CD4-positive, alpha-beta memory T cell (primary cell): Measurements from ENCODE around the gene MTREX. TPM values are rescaled to one million over a fixed set of nuclear protein-coding genes. Genes with fewer than 3 reads are reported as not detected.

ENCODE experiments used
- CTCF ChIA-PET: fragments of 350-600 bp; sonication (Branson Sonifier 250); formaldehyde crosslinking; loops from one replicate; lab custom pipeline; 2021; ENCODE audit warnings: inconsistent platforms; ENCODE audit not compliant: partially characterized antibody; lab: Charles Lee
- POLR2A ChIA-PET: fragments of 350-600 bp; sonication (Branson Sonifier 250); formaldehyde crosslinking; loops from one replicate; lab custom pipeline; 2021; ENCODE audit not compliant: partially characterized antibody; lab: Charles Lee
- DNase-seq, 5 donors: peaks; one replicate each; pipeline versions ENCODE4 v3.0.0 to v3.0.0-alpha.2; 2020 to 2022; ENCODE audit warnings: mixed read lengths in 1 of 5
- H3K27ac ChIP-seq: one replicate; pipeline ENCODE4 v1.7.0; 2013; ENCODE audit warnings: low read depth, low read length
- H3K27me3 ChIP-seq: 2 replicates; pipeline ENCODE4 v1.7.0; 2013; ENCODE audit warnings: mild to moderate bottlenecking, low read length, moderate library complexity; ENCODE audit not compliant: insufficient read depth
- H3K36me3 ChIP-seq: 2 replicates; pipeline ENCODE4 v1.7.0; 2013; ENCODE audit warnings: mild to moderate bottlenecking, low read length, moderate library complexity; ENCODE audit not compliant: insufficient read depth
- H3K4me1 ChIP-seq: 2 replicates; pipeline ENCODE4 v1.7.0; 2013; ENCODE audit warnings: mild to moderate bottlenecking, low read length, moderate library complexity; ENCODE audit not compliant: insufficient read depth
- H3K4me3 ChIP-seq, 2 donors: one replicate each; pipeline ENCODE4 v1.7.0; 2013; ENCODE audit warnings: low read length in 2 of 2, mild to moderate bottlenecking in 1 of 2
- H3K9me3 ChIP-seq, 2 donors: one replicate each; pipeline ENCODE4 v1.7.0; 2013; ENCODE audit warnings: low read length in 2 of 2, control low read depth in 1 of 2; ENCODE audit not compliant: control insufficient read depth in 1 of 2
- H3K27ac Mint-ChIP-seq, 7 donors: one replicate each; pipeline ENCODE4 v1.8.0; 2020 to 2021; ENCODE audit warnings: mixed read lengths in 7 of 7, mild to moderate bottlenecking in 6 of 7, inconsistent platforms in 3 of 7, moderate library complexity in 3 of 7
- H3K27me3 Mint-ChIP-seq, 2 donors: one replicate each; pipeline ENCODE4 v1.8.0; 2020 to 2021; ENCODE audit warnings: mixed read lengths in 2 of 2
- H3K36me3 Mint-ChIP-seq, 2 donors: one replicate each; pipeline ENCODE4 v1.8.0; 2020 to 2021; ENCODE audit warnings: mixed read lengths in 2 of 2, inconsistent platforms in 1 of 2, mild to moderate bottlenecking in 1 of 2
- H3K4me1 Mint-ChIP-seq, 4 donors: one replicate each; pipeline ENCODE4 v1.8.0; 2020 to 2021; ENCODE audit warnings: mixed read lengths in 4 of 4, mild to moderate bottlenecking in 1 of 4
- H3K4me3 Mint-ChIP-seq, 8 donors: one replicate each; pipeline ENCODE4 v1.8.0; 2020 to 2021; ENCODE audit warnings: mixed read lengths in 8 of 8, mild to moderate bottlenecking in 7 of 8, moderate library complexity in 6 of 8, inconsistent platforms in 3 of 8
- H3K9me3 Mint-ChIP-seq, 8 donors: one replicate each; pipeline ENCODE4 v1.8.0; 2020 to 2021; ENCODE audit warnings: mixed read lengths in 8 of 8, mild to moderate bottlenecking in 5 of 8, inconsistent platforms in 3 of 8, moderate library complexity in 1 of 8
- intact Hi-C: fragments of 100-400 bp; cut with micrococcal nuclease; formaldehyde crosslinking; loops from one replicate; pipeline ENCODE4 v1.15.1; 2023
- polyA plus RNA-seq, 2 donors: library from polyadenylated mRNA; unstranded; fragments of 300-500 nt; fragmentation: Illumina TruSeq; gene quantifications; one replicate each; pipeline ENCODE4 v1.2.3, GENCODE V29; 2021
- total RNA-seq, 2 experiments: library from RNA; stranded (reverse); gene quantifications; one replicate each; pipeline ENCODE4 v1.2.3, GENCODE V29; 2021

Gene MTREX
- total and polyA plus RNA-seq, 4 experiments from 2014 or later, result 28.8 to 82.2 (median 55.4) TPM

DNA sequence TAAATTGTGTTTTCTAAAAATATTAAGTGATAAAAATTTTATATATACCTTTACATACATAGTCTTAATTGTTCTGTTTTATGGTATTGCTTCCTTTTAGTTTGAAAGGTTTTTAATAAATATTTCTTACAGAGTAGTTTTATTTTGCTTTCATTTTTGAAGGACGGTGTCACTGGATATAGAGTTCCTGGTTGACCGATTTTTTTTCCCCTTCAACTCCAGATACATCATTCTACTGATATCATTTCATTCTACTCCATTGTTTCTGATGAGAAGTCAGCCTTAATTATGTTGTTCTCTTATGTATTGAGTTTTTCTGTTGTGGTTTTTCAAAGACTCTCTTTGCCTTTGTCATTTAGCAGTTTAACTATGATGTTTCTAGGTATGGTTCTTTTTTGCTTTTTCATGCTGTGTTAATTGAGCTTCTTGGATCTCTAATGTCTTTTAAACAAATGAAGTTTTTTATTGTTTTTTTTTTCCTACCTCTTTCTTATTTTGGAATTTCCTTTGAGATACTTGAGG lies 30.4 kb downstream of the MTREX start:
- no peak overlapping the region for H3K27ac ChIP-seq
- no peaks in the 10 kb centered on the region for H3K27me3 ChIP-seq
- ChIA-PET CTCF (no interaction called here), POLR2A (interaction anchor here (1.1 kb wide), 1 partner anchor 30 kb away, joined by 3 read pairs; the partner anchor contains the start of genes DHX29 and MTREX)
- peaks cover 25% of the 10 kb centered on the region for H3K4me1 ChIP-seq
- no peaks in the 10 kb centered on the region for H3K9me3 ChIP-seq
- Mint-ChIP-seq H3K36me3 (peaks cover 14 to 59% of the 10 kb centered on the region in 2 donors), H3K27ac (peak overlapping the region; percentile 10 to 90 (median 65)), H3K4me1 (peaks cover 20 to 29% (median 24%) of the 10 kb centered on the region in 4 donors), H3K27me3 (no peaks in the 10 kb centered on the region), H3K4me3 (peak overlapping the region; percentile 47 to 88 (median 74)), H3K9me3 (no peaks in the 10 kb centered on the region)
- peaks cover 9% of the 10 kb centered on the region for H3K36me3 ChIP-seq
- no peak overlapping the region for H3K4me3 ChIP-seq
- intact Hi-C loops, result loop anchor here (10.0 kb wide), 1 partner anchor 1227 kb away; no protein-coding TSS in a partner anchor
- peak in 3 of 5 donors; percentile 2 to 22 (median 8) for DNase-seq

GRCh38 chr5:55338810-55339243 lies 31.0 kb downstream of the MTREX start:
- Mint-ChIP-seq H3K4me3 (peak overlapping the region in 3 of 8 donors; percentile 10 to 73 (median 36)), H3K27ac (peak overlapping the region in 3 of 7 donors; percentile 26 to 66 (median 52)), H3K27me3 (no peaks in the 10 kb centered on the region), H3K9me3 (no peaks in the 10 kb centered on the region), H3K36me3 (peaks cover 13 to 61% of the 10 kb centered on the region in 2 donors), H3K4me1 (peaks cover 20 to 29% (median 24%) of the 10 kb centered on the region in 4 donors)
- POLR2A ChIA-PET, result interaction anchor here (1.1 kb wide), 1 partner anchor 31 kb away, joined by 3 read pairs; the partner anchor contains the start of genes DHX29 and MTREX
- Histone ChIP-seq H3K27ac (no peak overlapping the region), H3K36me3 (peaks cover 7% of the 10 kb centered on the region), H3K27me3 (no peaks in the 10 kb centered on the region), H3K9me3 (no peaks in the 10 kb centered on the region), H3K4me3 (no peak overlapping the region), H3K4me1 (peaks cover 25% of the 10 kb centered on the region)
- intact Hi-C loops, result loop anchor here (10.0 kb wide), 1 partner anchor 1226 kb away; no protein-coding TSS in a partner anchor
- DNase-seq, result no peak
- CTCF ChIA-PET, result no interaction called here

DNA sequence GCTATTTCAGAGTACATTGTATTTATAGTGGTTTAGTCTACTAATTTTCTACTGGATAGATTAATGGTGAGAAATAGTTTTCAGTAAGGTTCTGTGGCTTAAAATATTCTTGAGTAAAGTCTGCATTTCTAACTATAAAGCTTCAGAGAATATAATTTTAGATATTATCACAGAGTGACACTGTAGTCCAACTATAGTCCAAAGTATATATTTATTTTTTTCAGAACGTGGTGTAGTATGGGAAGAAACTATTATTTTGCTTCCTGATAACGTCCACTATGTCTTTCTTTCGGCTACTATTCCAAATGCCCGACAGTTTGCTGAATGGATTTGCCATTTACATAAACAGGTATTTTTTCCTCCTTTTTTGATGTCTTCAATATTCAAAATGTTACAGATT lies 35.3 kb downstream of the MTREX start:
- H3K4me3 ChIP-seq, result no peak overlapping the region
- H3K9me3 ChIP-seq, result no peaks in the 10 kb centered on the region
- no peak for DNase-seq
- H3K4me1 ChIP-seq, result peaks cover 11% of the 10 kb centered on the region
- H3K4me3 Mint-ChIP-seq, result no peak overlapping the region
- H3K27ac ChIP-seq, result no peak overlapping the region
- no peak overlapping the region for H3K27ac Mint-ChIP-seq
- H3K4me1 Mint-ChIP-seq, result peaks cover 12 to 15% (median 13%) of the 10 kb centered on the region in 4 donors
- no peaks in the 10 kb centered on the region for H3K9me3 Mint-ChIP-seq
- intact Hi-C loops, result loop anchor here (10.0 kb wide), 1 partner anchor 862 kb away; no protein-coding TSS in a partner anchor
- peaks cover 39 to 68% of the 10 kb centered on the region in 2 donors for H3K36me3 Mint-ChIP-seq
- POLR2A ChIA-PET, result no interaction called here
- no peaks in the 10 kb centered on the region for H3K27me3 ChIP-seq
- H3K27me3 Mint-ChIP-seq, result no peaks in the 10 kb centered on the region
- H3K36me3 ChIP-seq, result peaks cover 33% of the 10 kb centered on the region
- CTCF ChIA-PET, result interaction anchor here (1.6 to 3.0 kb wide), 3 partner anchors 10 to 349 kb away, joined by 4 to 22 read pairs (median 5); no protein-coding TSS in a partner anchor

DNA sequence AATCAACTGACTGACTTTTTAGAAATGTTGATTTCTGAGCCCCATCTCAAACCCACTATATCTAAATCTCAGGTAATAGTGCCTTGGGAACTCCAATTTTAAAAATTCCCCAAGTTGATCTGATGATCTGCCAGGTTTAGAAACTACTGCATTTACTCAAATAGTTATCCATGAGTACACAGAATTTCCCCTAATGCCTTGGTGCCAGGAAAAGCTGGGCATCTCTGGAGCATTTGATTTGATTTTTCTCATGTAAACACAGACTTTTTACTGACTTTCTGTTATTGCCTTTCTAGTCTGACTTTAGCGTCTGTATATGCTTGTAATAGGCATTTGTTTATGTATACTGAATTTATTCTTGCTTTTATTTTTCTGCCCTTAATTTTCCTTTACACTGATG lies 35.8 kb downstream of the MTREX start:
- Mint-ChIP-seq H3K4me1 (peaks cover 7 to 10% (median 8%) of the 10 kb centered on the region in 4 donors), H3K27me3 (no peaks in the 10 kb centered on the region), H3K4me3 (no peak overlapping the region), H3K36me3 (peaks cover 44 to 68% of the 10 kb centered on the region in 2 donors), H3K27ac (no peak overlapping the region), H3K9me3 (no peaks in the 10 kb centered on the region)
- POLR2A ChIA-PET, result no interaction called here
- no peak overlapping the region for H3K27ac ChIP-seq
- no peak for DNase-seq
- no peak overlapping the region for H3K4me3 ChIP-seq
- H3K36me3 ChIP-seq, result peaks cover 38% of the 10 kb centered on the region
- CTCF ChIA-PET, result interaction anchor here (1.6 to 3.0 kb wide), 3 partner anchors 10 to 348 kb away, joined by 4 to 22 read pairs (median 5); no protein-coding TSS in a partner anchor
- H3K27me3 ChIP-seq, result no peaks in the 10 kb centered on the region
- H3K4me1 ChIP-seq, result peaks cover 6% of the 10 kb centered on the region
- intact Hi-C loops, result loop anchor here (1.0 to 10.0 kb wide), 3 partner anchors 171 to 861 kb away; partner anchors contain the start of gene CDC20B
- H3K9me3 ChIP-seq, result no peaks in the 10 kb centered on the region

DNA sequence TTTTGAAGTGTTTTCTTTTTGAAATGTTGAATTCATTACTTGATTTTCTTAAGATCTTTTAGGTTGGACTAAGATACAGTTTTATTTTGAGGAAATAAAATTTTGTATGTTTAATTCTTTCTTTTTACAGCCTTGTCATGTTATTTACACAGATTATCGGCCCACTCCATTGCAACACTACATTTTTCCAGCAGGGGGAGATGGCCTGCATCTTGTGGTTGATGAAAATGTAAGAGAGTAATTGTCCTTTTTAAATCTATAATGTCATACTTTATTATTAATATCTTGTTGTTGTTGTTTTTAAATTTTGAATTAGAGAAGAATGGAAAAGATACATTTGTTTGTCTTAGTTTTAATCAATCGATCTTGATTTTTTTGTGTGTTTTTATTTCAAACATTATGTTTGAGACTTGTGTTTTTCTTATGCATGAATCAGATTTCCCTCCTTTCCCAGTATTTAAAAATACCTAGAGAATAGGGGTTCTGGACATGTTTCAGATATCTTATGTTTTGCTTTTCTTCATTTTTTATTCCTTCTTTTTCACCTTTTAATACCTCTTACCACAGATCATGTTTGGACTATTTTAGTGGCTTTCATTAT lies 36.7 kb downstream of the MTREX start:
- peaks cover 53 to 71% of the 10 kb centered on the region in 2 donors for H3K36me3 Mint-ChIP-seq
- intact Hi-C loops, result loop anchor here (1.0 to 10.0 kb wide), 3 partner anchors 172 to 860 kb away; partner anchors contain the start of gene CDC20B
- H3K4me1 Mint-ChIP-seq, result peaks cover 0 to 6% (median 3%) of the 10 kb centered on the region in 4 donors
- POLR2A ChIA-PET, result no interaction called here
- DNase-seq, result peak; percentile 38 to 59 (median 55)
- peaks cover 47% of the 10 kb centered on the region for H3K36me3 ChIP-seq
- H3K4me1 ChIP-seq, result no peaks in the 10 kb centered on the region
- H3K27me3 Mint-ChIP-seq, result no peaks in the 10 kb centered on the region
- no peaks in the 10 kb centered on the region for H3K27me3 ChIP-seq
- H3K4me3 Mint-ChIP-seq, result no peak overlapping the region
- CTCF ChIA-PET, result interaction anchor here (1.5 to 3.0 kb wide), 3 partner anchors 9 to 347 kb away, joined by 4 to 22 read pairs (median 4); no protein-coding TSS in a partner anchor
- no peaks in the 10 kb centered on the region for H3K9me3 Mint-ChIP-seq
- H3K4me3 ChIP-seq, result no peak overlapping the region
- H3K27ac Mint-ChIP-seq, result peak overlapping the region in 4 of 7 donors; percentile 57 to 82 (median 72)
- no peak overlapping the region for H3K27ac ChIP-seq
- no peaks in the 10 kb centered on the region for H3K9me3 ChIP-seq

DNA sequence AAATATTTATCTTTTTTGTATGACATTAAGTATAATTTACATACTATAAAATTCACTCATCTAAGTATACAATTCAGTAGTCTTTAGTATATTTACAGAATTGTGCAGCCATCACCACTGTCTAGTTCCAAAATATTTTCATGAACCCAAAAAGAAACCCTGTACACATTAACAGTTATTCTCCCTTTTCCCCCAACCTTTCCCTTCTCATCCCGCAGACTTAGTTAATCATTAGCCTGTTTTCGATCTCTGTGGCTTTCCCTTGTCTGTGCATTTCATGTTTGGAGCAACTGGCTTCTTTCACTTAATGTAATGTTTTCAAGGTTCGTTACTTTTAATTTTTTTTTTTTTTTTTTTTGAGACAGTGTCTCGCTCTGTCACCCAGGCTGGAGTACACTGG lies 37.5 kb downstream of the MTREX start:
- Histone ChIP-seq H3K27me3 (no peaks in the 10 kb centered on the region), H3K36me3 (peaks cover 55% of the 10 kb centered on the region), H3K9me3 (no peaks in the 10 kb centered on the region), H3K4me3 (no peak overlapping the region), H3K4me1 (no peaks in the 10 kb centered on the region), H3K27ac (no peak overlapping the region)
- peaks cover 0 to 6% (median 3%) of the 10 kb centered on the region in 4 donors for H3K4me1 Mint-ChIP-seq
- no peak overlapping the region for H3K27ac Mint-ChIP-seq
- CTCF ChIA-PET, result interaction anchor here (1.5 kb wide), 1 partner anchor 346 kb away, joined by 4 read pairs; no protein-coding TSS in a partner anchor
- POLR2A ChIA-PET, result no interaction called here
- no peak overlapping the region for H3K4me3 Mint-ChIP-seq
- H3K9me3 Mint-ChIP-seq, result no peaks in the 10 kb centered on the region
- intact Hi-C loops, result loop anchor here (2.0 to 10.0 kb wide), 2 partner anchors 173 to 859 kb away; partner anchors contain the start of gene CDC20B
- no peaks in the 10 kb centered on the region for H3K27me3 Mint-ChIP-seq
- H3K36me3 Mint-ChIP-seq, result peaks cover 59 to 78% of the 10 kb centered on the region in 2 donors
- no peak for DNase-seq

GRCh38 chr5:55347786-55348185 lies 40.0 kb downstream of the MTREX start:
- Histone ChIP-seq H3K27me3 (no peaks in the 10 kb centered on the region), H3K4me1 (no peaks in the 10 kb centered on the region), H3K4me3 (no peak overlapping the region), H3K36me3 (peaks cover 56% of the 10 kb centered on the region), H3K27ac (no peak overlapping the region), H3K9me3 (no peaks in the 10 kb centered on the region)
- Mint-ChIP-seq H3K9me3 (no peaks in the 10 kb centered on the region), H3K36me3 (peaks cover 70 to 74% of the 10 kb centered on the region in 2 donors), H3K4me3 (peak overlapping the region in 1 of 8 donors; percentile 39), H3K27ac (peak overlapping the region in 2 of 7 donors; percentile 10 to 32), H3K27me3 (no peaks in the 10 kb centered on the region), H3K4me1 (peaks cover 0 to 6% (median 3%) of the 10 kb centered on the region in 4 donors)
- CTCF ChIA-PET, result no interaction called here
- no peak for DNase-seq
- intact Hi-C loops, result loop anchor here (10.0 kb wide), 1 partner anchor 857 kb away; no protein-coding TSS in a partner anchor
- POLR2A ChIA-PET, result no interaction called here
